Suprapubic skin (tissue), 3 donors: Measurements from ENCODE around the gene SARS1.

Experiments
- CTCF ChIP-seq, 2 donors: fragments of 200-600 bp in 1 of 2; fragments of 450-650 bp in 1 of 2; sonication (generic) in 1 of 2; IDR thresholded peaks; one replicate each; pipeline ENCODE4 v1.5.1; 2016 to 2019; ENCODE audit warnings: antibody characterized with exemption in 2 of 2, mild to moderate bottlenecking in 1 of 2, moderate library complexity in 1 of 2
- POLR2A ChIP-seq, 2 donors: fragments of 450-650 bp; IDR thresholded peaks; one replicate each; pipeline ENCODE4 v1.6.1; 2017; ENCODE audit warnings: antibody characterized with exemption in 2 of 2, mild to moderate bottlenecking in 2 of 2, moderate library complexity in 2 of 2

- TF ChIP-seq POLR2A (IDR thresholded peaks at IDR 0.05) (no peak), CTCF (IDR thresholded peaks at IDR 0.05) (no peak)
These were observed 21.4 kb downstream of the SARS1 start for GRCh38 chr1:109235137-109235536.
